Activated CD4-positive, alpha-beta T cell treated with anti-CD3 and anti-CD28 coated beads, Interleukin-2, amount 10 ng/mL, durations not matched to agents 24 days and 14 days (primary cell): Measurements from ENCODE around the gene CYYR1. TPM values are rescaled to one million over a fixed set of nuclear protein-coding genes. Genes with fewer than 3 reads are reported as not detected.

Experiments
- DNase-seq: peaks from one replicate; pipeline ENCODE4 v3.0.0; 2022
- H3K27ac Mint-ChIP-seq: one replicate; pipeline ENCODE4 v1.8.0; 2022; ENCODE audit warnings: mild to moderate bottlenecking, mixed read lengths
- H3K27me3 Mint-ChIP-seq: one replicate; pipeline ENCODE4 v1.8.0; 2022; ENCODE audit warnings: mixed read lengths
- H3K36me3 Mint-ChIP-seq: one replicate; pipeline ENCODE4 v1.8.0; 2022; ENCODE audit warnings: low read depth, mild to moderate bottlenecking, mixed read lengths
- H3K4me1 Mint-ChIP-seq: one replicate; pipeline ENCODE4 v1.8.0; 2021; ENCODE audit warnings: mixed read lengths
- H3K4me3 Mint-ChIP-seq: one replicate; pipeline ENCODE4 v1.8.0; 2022; ENCODE audit warnings: mild to moderate bottlenecking, moderate library complexity, mixed read lengths
- H3K9me3 Mint-ChIP-seq: one replicate; pipeline ENCODE4 v1.8.0; 2021; ENCODE audit warnings: mixed read lengths
- intact Hi-C: fragments of 100-400 bp; cut with micrococcal nuclease; formaldehyde crosslinking; loops from one replicate; pipeline ENCODE4 v1.15.1; 2023
- total RNA-seq: library from RNA; stranded (reverse); gene quantifications from 2 replicates; pipeline ENCODE4 v1.2.3, GENCODE V29; 2022

The CYYR1 gene
- total RNA-seq, result not detected in 2 replicates

- DNase-seq, result no peak
- Mint-ChIP-seq H3K9me3 (peaks cover 4% of the 10 kb centered on the region), H3K4me1 (no peaks in the 10 kb centered on the region), H3K27ac (no peak within 1 kb of the TSS), H3K36me3 (no peaks in the 10 kb centered on the region), H3K4me3 (no peak within 1 kb of the TSS), H3K27me3 (peaks cover 20% of the 10 kb centered on the region)
- intact Hi-C loops, result no loop called here
Measured at GRCh38 chr21:26572702-26573381, at the start of gene CYYR1. Gene CYYR1, minus strand, starts transcription at chr21:26573286. Its CDS starts 346 bp downstream, at chr21:26572940.

GRCh38 chr21:26617176-26617575 lies 44.1 kb upstream of the CYYR1 start:
- Mint-ChIP-seq H3K27me3 (no peaks in the 10 kb centered on the region), H3K27ac (no peak overlapping the region), H3K36me3 (no peaks in the 10 kb centered on the region), H3K4me3 (no peak overlapping the region), H3K4me1 (no peaks in the 10 kb centered on the region), H3K9me3 (no peaks in the 10 kb centered on the region)
- no peak for DNase-seq
- intact Hi-C loops, result no loop called here

- intact Hi-C loops, result no loop called here
- H3K9me3 Mint-ChIP-seq, result no peaks in the 10 kb centered on the region
Measured at GRCh38 chr21:26614251-26614650, 41.2 kb upstream of the CYYR1 start.

GRCh38 chr21:26599261-26599660 lies 26.2 kb upstream of the CYYR1 start:
- H3K36me3 Mint-ChIP-seq, result no peaks in the 10 kb centered on the region
- no peaks in the 10 kb centered on the region for H3K9me3 Mint-ChIP-seq
- no peak overlapping the region for H3K4me3 Mint-ChIP-seq
- H3K27me3 Mint-ChIP-seq, result no peaks in the 10 kb centered on the region
- H3K4me1 Mint-ChIP-seq, result no peaks in the 10 kb centered on the region
- H3K27ac Mint-ChIP-seq, result no peak overlapping the region
- intact Hi-C loops, result no loop called here
- DNase-seq, result no peak

More at GRCh38 chr21:26614251-26614650, 41.2 kb upstream of the CYYR1 start:
- Mint-ChIP-seq H3K4me1 (no peaks in the 10 kb centered on the region), H3K27ac (no peak overlapping the region), H3K36me3 (no peaks in the 10 kb centered on the region), H3K27me3 (no peaks in the 10 kb centered on the region), H3K4me3 (no peak overlapping the region)
- DNase-seq, result no peak

GRCh38 chr21:26597981-26598380 lies 24.9 kb upstream of the CYYR1 start:
- Mint-ChIP-seq H3K36me3 (no peaks in the 10 kb centered on the region), H3K4me1 (no peaks in the 10 kb centered on the region), H3K4me3 (no peak overlapping the region), H3K27me3 (no peaks in the 10 kb centered on the region), H3K27ac (no peak overlapping the region), H3K9me3 (no peaks in the 10 kb centered on the region)
- DNase-seq, result no peak
- intact Hi-C loops, result no loop called here

DNA sequence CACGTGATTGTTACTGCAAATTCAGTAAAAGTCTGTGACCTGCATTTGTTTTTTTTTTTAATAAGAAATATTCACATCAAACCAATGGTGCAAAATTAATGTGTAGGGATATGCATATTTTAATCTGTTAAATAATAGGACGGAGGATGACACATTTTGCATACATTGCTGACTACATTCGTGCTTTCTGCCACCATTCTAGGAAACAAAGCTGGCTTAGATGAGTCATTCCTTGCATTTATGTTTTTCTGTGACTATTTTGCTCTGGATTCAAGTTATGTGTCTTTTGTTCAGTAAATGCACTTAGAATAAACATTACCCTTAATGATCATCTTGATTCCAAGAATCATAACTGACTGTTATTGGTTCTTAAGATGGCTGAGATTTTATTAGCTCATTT lies 23.9 kb upstream of the CYYR1 start:
- Mint-ChIP-seq H3K9me3 (no peaks in the 10 kb centered on the region), H3K4me3 (no peak overlapping the region), H3K27ac (no peak overlapping the region), H3K4me1 (no peaks in the 10 kb centered on the region), H3K36me3 (no peaks in the 10 kb centered on the region), H3K27me3 (no peaks in the 10 kb centered on the region)
- no peak for DNase-seq
- intact Hi-C loops, result no loop called here

DNA sequence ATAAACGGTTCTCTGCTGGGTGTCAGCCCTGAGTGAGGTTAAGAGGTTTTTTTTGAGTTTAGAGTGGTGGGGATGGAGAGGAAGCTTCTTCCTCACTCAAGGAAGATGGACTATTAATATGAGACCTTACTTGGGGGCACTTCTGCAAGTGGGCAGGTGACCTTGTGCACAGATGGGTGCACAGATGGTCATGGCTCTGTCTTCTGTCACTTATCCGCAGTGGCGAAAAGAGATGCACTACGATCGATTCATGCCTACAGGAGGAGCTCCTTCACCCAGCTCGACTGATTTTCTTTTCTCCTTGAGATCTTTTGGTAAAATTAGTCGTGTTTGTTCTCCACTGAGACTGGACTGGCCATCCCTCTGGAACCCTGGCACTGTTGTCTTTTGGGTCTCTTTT lies 22.9 kb upstream of the CYYR1 start:
- H3K9me3 Mint-ChIP-seq, result no peaks in the 10 kb centered on the region
- H3K4me3 Mint-ChIP-seq, result no peak overlapping the region
- DNase-seq, result no peak
- H3K36me3 Mint-ChIP-seq, result no peaks in the 10 kb centered on the region
- H3K27ac Mint-ChIP-seq, result no peak overlapping the region
- no peaks in the 10 kb centered on the region for H3K4me1 Mint-ChIP-seq
- H3K27me3 Mint-ChIP-seq, result no peaks in the 10 kb centered on the region
- intact Hi-C loops, result no loop called here

DNA sequence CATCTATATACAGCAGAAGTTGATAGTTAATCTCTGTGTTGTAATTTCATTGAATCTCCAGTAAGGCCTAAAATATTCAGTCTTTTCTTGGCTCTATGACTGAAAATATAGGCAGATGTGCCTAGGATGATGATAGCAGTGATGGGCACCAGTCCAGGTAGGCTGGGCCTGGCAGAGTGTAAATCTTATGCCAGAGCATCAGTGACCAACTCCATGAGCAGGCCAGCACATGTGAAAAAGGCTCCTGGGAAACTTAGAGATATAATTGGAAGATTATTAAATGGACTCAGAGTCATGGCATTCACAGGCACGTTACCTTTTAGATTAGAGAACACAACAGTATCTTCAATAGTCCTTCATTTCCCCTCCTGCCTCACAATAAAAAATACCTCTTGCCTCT lies 20.7 kb upstream of the CYYR1 start:
- H3K27ac Mint-ChIP-seq, result no peak overlapping the region
- intact Hi-C loops, result no loop called here
- no peak overlapping the region for H3K4me3 Mint-ChIP-seq
- no peaks in the 10 kb centered on the region for H3K9me3 Mint-ChIP-seq
- no peaks in the 10 kb centered on the region for H3K36me3 Mint-ChIP-seq
- DNase-seq, result no peak
- H3K4me1 Mint-ChIP-seq, result no peaks in the 10 kb centered on the region
- no peaks in the 10 kb centered on the region for H3K27me3 Mint-ChIP-seq

DNA sequence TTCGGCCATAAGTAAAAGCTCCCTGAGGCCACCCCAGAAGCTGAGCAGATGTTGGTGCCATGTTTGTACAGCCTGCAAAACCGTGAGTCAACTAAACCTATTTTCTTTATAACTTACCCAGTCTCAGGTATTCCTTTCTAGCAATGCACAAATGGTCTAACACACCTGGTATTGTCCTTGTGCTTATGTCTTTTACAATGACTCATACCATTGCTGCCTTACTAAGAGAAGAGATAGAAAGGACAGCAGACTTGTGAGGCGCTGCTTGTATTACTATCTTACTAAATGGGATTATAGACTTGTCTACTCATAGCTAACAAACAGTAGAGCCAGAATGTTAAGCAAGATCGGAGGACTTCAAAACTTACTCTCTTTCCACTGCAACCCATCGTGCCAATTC lies 18.5 kb upstream of the CYYR1 start:
- no peak overlapping the region for H3K27ac Mint-ChIP-seq
- no peak for DNase-seq
- H3K4me3 Mint-ChIP-seq, result no peak overlapping the region
- no peaks in the 10 kb centered on the region for H3K9me3 Mint-ChIP-seq
- H3K27me3 Mint-ChIP-seq, result no peaks in the 10 kb centered on the region
- intact Hi-C loops, result no loop called here
- H3K36me3 Mint-ChIP-seq, result no peaks in the 10 kb centered on the region
- no peaks in the 10 kb centered on the region for H3K4me1 Mint-ChIP-seq

DNA sequence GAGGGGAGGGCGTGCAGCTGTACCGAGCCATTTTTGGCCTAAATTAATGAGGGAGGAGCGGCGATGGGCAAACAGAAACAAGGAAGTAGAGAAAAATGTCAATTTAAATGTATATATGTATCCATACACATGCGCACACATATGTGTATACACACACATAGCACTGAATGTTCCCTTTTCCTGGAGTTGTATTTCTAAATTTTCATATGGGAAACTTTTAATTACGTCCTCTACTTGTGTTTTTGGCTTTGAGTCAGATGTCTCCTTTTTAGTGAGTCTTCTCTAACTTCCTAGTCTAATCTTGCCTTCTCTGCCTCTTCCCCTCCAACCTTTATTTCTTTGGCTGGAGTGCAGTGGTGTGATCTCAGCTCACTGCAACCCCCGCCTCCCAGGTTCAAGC lies 15.4 kb upstream of the CYYR1 start:
- H3K27me3 Mint-ChIP-seq, result no peaks in the 10 kb centered on the region
- no peaks in the 10 kb centered on the region for H3K4me1 Mint-ChIP-seq
- H3K4me3 Mint-ChIP-seq, result no peak overlapping the region
- no peak for DNase-seq
- H3K36me3 Mint-ChIP-seq, result no peaks in the 10 kb centered on the region
- intact Hi-C loops, result no loop called here
- no peaks in the 10 kb centered on the region for H3K9me3 Mint-ChIP-seq
- H3K27ac Mint-ChIP-seq, result no peak overlapping the region

DNA sequence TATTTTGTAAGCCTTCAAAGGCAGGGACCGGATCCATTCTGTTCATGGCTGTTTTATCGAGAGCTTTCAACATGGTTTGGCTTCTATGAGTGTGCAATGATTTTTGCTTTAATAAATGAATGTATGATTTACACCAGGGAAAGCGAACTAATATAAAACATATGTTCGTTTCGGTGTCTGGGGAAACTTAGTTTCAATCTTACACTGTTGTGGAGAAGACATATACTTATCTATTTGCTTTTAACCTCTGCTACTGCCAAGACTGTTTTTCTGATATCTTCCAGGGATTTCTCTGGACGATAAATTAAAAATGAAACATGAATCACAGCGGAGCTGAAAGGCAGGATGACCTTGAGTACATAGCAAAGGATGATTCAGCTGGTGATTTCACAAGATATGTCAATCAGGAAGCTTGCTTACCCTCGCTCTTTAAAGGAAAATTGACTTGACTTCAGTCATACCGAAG lies 14.7 kb upstream of the CYYR1 start:
- Mint-ChIP-seq H3K27me3 (no peaks in the 10 kb centered on the region), H3K4me3 (no peak overlapping the region), H3K27ac (no peak overlapping the region), H3K4me1 (no peaks in the 10 kb centered on the region), H3K9me3 (no peaks in the 10 kb centered on the region), H3K36me3 (no peaks in the 10 kb centered on the region)
- intact Hi-C loops, result no loop called here
- no peak for DNase-seq

- no peak for DNase-seq
- H3K4me1 Mint-ChIP-seq, result no peaks in the 10 kb centered on the region
- no peaks in the 10 kb centered on the region for H3K27me3 Mint-ChIP-seq
- no peak overlapping the region for H3K4me3 Mint-ChIP-seq
- H3K9me3 Mint-ChIP-seq, result peaks cover 10% of the 10 kb centered on the region
- no peak overlapping the region for H3K27ac Mint-ChIP-seq
- H3K36me3 Mint-ChIP-seq, result no peaks in the 10 kb centered on the region
- intact Hi-C loops, result no loop called here
Measured at GRCh38 chr21:26583769-26584168, 10.7 kb upstream of the CYYR1 start.

GRCh38 chr21:26581818-26582217 lies 8.7 kb upstream of the CYYR1 start:
- Mint-ChIP-seq H3K27me3 (no peaks in the 10 kb centered on the region), H3K4me1 (no peaks in the 10 kb centered on the region), H3K36me3 (no peaks in the 10 kb centered on the region), H3K4me3 (no peak overlapping the region), H3K27ac (no peak overlapping the region), H3K9me3 (peaks cover 10% of the 10 kb centered on the region)
- DNase-seq, result no peak
- intact Hi-C loops, result no loop called here

DNA sequence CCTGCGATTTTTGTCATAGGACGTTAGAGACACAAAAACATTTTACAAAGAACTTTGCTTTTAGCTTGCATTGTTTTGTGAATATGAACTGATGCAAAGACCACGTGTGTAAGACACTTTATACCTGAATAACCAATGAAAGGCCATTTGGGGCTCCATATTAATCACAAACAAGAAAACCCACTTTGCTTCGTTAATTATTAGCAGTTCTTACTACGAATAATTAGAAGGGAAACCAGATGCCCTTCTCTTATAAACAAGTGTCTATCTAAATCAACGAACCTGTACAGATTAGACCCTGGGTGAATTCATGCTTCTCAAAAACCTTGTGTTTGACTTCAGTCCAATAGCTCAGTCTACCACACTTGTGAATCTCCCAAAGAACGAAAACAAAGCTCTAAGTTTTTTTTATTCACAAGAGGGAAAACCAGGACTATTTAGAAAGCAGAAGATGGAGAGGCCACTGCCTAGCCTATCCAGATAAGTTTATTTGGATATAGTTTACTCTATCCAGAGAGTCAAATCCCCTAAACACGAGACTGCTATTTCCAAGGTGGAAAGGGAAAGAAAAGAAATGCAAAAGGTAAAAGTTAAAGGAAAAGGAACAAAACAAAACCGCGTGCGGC lies 897 bp downstream of the CYYR1 start:
- Mint-ChIP-seq H3K36me3 (no peaks in the 10 kb centered on the region), H3K4me3 (no peak overlapping the region)
- intact Hi-C loops, result no loop called here

DNA sequence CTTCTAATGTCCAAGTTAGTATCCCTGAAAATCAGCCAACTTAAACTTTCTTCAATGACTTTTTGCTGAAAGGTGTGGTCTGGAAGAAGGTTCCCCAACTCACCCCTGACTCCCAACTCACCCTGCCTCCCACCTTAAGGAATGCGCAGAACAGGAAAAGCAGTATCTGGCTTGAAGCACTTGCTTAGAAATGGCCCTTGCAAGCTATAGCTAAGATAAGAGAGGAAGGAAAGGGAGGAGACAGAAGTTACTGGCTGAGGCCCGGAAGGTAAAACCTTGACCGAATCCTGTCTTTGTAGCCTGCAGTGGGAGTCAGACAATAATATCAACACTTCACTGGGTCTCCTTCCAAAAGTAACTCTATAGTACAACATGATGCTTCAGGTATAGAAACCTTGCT lies 2.9 kb downstream of the CYYR1 start:
- no peaks in the 10 kb centered on the region for H3K36me3 Mint-ChIP-seq
- intact Hi-C loops, result no loop called here
- H3K9me3 Mint-ChIP-seq, result peaks cover 4% of the 10 kb centered on the region
- no peak overlapping the region for H3K27ac Mint-ChIP-seq
- H3K27me3 Mint-ChIP-seq, result peaks cover 20% of the 10 kb centered on the region
- no peak for DNase-seq
- no peaks in the 10 kb centered on the region for H3K4me1 Mint-ChIP-seq
- H3K4me3 Mint-ChIP-seq, result no peak overlapping the region

More for the DNA sequence above, 897 bp downstream of the CYYR1 start:
- no peaks in the 10 kb centered on the region for H3K4me1 Mint-ChIP-seq
- H3K9me3 Mint-ChIP-seq, result peaks cover 4% of the 10 kb centered on the region
- H3K27ac Mint-ChIP-seq, result no peak overlapping the region
- H3K27me3 Mint-ChIP-seq, result peaks cover 20% of the 10 kb centered on the region
- DNase-seq, result no peak
